IMR-90 (cell line): ENCODE data around the gene ETHE1. TPM values are rescaled to one million over a fixed set of nuclear protein-coding genes. Genes with fewer than 3 reads are reported as not detected.

Experiments used
- ATAC-seq: fragments of 200-7000 bp; cut with Tn5 transposase; 2 replicates; pipeline ENCODE4 v1.9.1; 2020; ENCODE audit warnings: low read depth, mild to moderate bottlenecking, moderate library complexity
- BruUV-seq: library from RNA; stranded (reverse); fragments of 400-500 nt; replicated peaks from 2 replicates; lab custom pipeline; 2021; lab: Mats Ljungman, UMichigan
- CTCF ChIA-PET: fragments of 300-600 bp; formaldehyde crosslinking; extraction: SDS; loops from one replicate; lab custom pipeline; 2021; ENCODE audit warnings: antibody characterized with exemption; lab: Yijun Ruan, JAX
- POLR2A ChIA-PET: fragments of 300-600 bp; sonication (Branson Sonifier 250); formaldehyde crosslinking; loops from one replicate; lab custom pipeline; 2022; ENCODE audit warnings: antibody characterized with exemption; ENCODE audit not compliant: unreplicated experiment; lab: Charles Lee
- DNase-seq: peaks from one replicate; pipeline ENCODE4 v3.0.0; 2013
- H2AFZ ChIP-seq: replicated peaks from 2 replicates; pipeline ENCODE3; 2013; ENCODE audit warnings: low read length, mild to moderate bottlenecking; ENCODE audit not compliant: poor library complexity
- H2AK5ac ChIP-seq: 2 replicates; pipeline ENCODE4 v1.6.1; 2013; ENCODE audit warnings: low read depth, low read length, inconsistent platforms
- H2AK9ac ChIP-seq: replicated peaks from 2 replicates; pipeline ENCODE3; 2013; ENCODE audit warnings: mild to moderate bottlenecking, low read depth, low read length, moderate library complexity; ENCODE audit not compliant: poor library complexity
- H2BK120ac ChIP-seq: 2 replicates; pipeline ENCODE4 v1.6.1; 2013; ENCODE audit warnings: low read depth, low read length, inconsistent platforms
- H2BK15ac ChIP-seq: 3 replicates; pipeline ENCODE4 v1.6.1; 2013; ENCODE audit warnings: low read depth, low read length, inconsistent platforms
- H2BK20ac ChIP-seq: 2 replicates; pipeline ENCODE4 v1.6.1; 2013; ENCODE audit warnings: low read depth, mild to moderate bottlenecking, inconsistent platforms, low read length, moderate library complexity
- H2BK5ac ChIP-seq: 2 replicates; pipeline ENCODE4 v1.6.1; 2013; ENCODE audit warnings: mild to moderate bottlenecking, low read depth, low read length, inconsistent platforms; ENCODE audit not compliant: poor library complexity, severe bottlenecking
- H3K14ac ChIP-seq: replicated peaks from 2 replicates; pipeline ENCODE4 v1.6.1; 2013; ENCODE audit warnings: low read depth, low read length, inconsistent platforms
- H3K18ac ChIP-seq: 2 replicates; pipeline ENCODE4 v1.6.1; 2013; ENCODE audit warnings: low read depth, low read length, control low read depth
- H3K23ac ChIP-seq: 2 replicates; pipeline ENCODE4 v1.6.1; 2013; ENCODE audit warnings: low read depth, low read length, inconsistent platforms
- H3K27ac ChIP-seq: 2 replicates; pipeline ENCODE4 v1.5.1; 2013; ENCODE audit warnings: mild to moderate bottlenecking, control low read depth, low read length; ENCODE audit not compliant: insufficient read depth
- H3K27me3 ChIP-seq: 2 replicates; pipeline ENCODE4 v1.6.1; 2013; ENCODE audit warnings: low read length; ENCODE audit not compliant: control insufficient read depth, insufficient read depth
- H3K36me3 ChIP-seq: 2 replicates; pipeline ENCODE4 v1.6.1; 2013; ENCODE audit warnings: low read length, mixed read lengths; ENCODE audit not compliant: control insufficient read depth, insufficient read depth
- H3K4ac ChIP-seq: 2 replicates; pipeline ENCODE4 v1.6.1; 2013; ENCODE audit warnings: low read depth, low read length, inconsistent platforms
- H3K4me1 ChIP-seq: 2 replicates; pipeline ENCODE4 v1.6.1; 2013; ENCODE audit warnings: low read length, mixed read lengths; ENCODE audit not compliant: control insufficient read depth, insufficient read depth
- H3K4me2 ChIP-seq: 2 replicates; pipeline ENCODE4 v1.6.1; 2013; ENCODE audit warnings: low read depth, mild to moderate bottlenecking, control low read depth, low read length, moderate library complexity
- H3K4me3 ChIP-seq: 2 replicates; pipeline ENCODE4 v1.5.1; 2013; ENCODE audit warnings: low read depth, mild to moderate bottlenecking, control low read depth, low read length, moderate library complexity; ENCODE audit not compliant: insufficient read depth
- H3K56ac ChIP-seq: 2 replicates; pipeline ENCODE4 v1.6.1; 2013; ENCODE audit warnings: low read length, inconsistent platforms; ENCODE audit not compliant: insufficient read depth; ENCODE audit errors: extremely low read depth
- H3K79me1 ChIP-seq, 2 experiments: 2 replicates each; pipeline ENCODE4 v1.6.1; 2013; ENCODE audit warnings: low read length in 2 of 2, inconsistent platforms in 1 of 2, low read depth in 1 of 2
- H3K9ac ChIP-seq: 2 replicates; pipeline ENCODE4 v1.6.1; 2013; ENCODE audit warnings: low read depth, low read length, control low read depth
- H3K9me1 ChIP-seq: 2 replicates; pipeline ENCODE4 v1.6.1; 2013; ENCODE audit warnings: low read length, inconsistent platforms; ENCODE audit not compliant: insufficient read depth
- H3K9me3 ChIP-seq: 2 replicates; pipeline ENCODE4 v1.6.1; 2013; ENCODE audit warnings: low read length; ENCODE audit not compliant: control insufficient read depth, insufficient read depth
- H4K20me1 ChIP-seq: 2 replicates; pipeline ENCODE4 v1.6.1; 2013; ENCODE audit warnings: low read length, inconsistent platforms; ENCODE audit not compliant: insufficient read depth
- H4K5ac ChIP-seq: 2 replicates; pipeline ENCODE4 v1.6.1; 2013; ENCODE audit warnings: mild to moderate bottlenecking, low read depth, low read length, control low read depth
- H4K8ac ChIP-seq, 2 experiments: 2 replicates each; pipeline ENCODE4 v1.6.1; 2013; ENCODE audit warnings: low read depth in 2 of 2, low read length in 2 of 2, control low read depth in 1 of 2, inconsistent platforms in 1 of 2
- H4K91ac ChIP-seq: 2 replicates; pipeline ENCODE4 v1.6.1; 2013; ENCODE audit warnings: low read depth, low read length, inconsistent platforms; ENCODE audit not compliant: insufficient read depth
- BHLHE40 ChIP-seq: fragments of 150-350 bp; IDR thresholded peaks from 2 replicates; pipeline ENCODE4 v1.6.1; 2016; ENCODE audit warnings: mild to moderate bottlenecking, low read depth, low read length
- CEBPB ChIP-seq: IDR thresholded peaks from 2 replicates; pipeline ENCODE4 v1.6.1; 2012; ENCODE audit warnings: low read depth, low read length, improper control_type of control experiment
- CHD1 ChIP-seq: IDR thresholded peaks from 2 replicates; pipeline ENCODE4 v1.6.1; 2012; ENCODE audit warnings: low read depth, low read length, improper control_type of control experiment
- FOS ChIP-seq: fragments of 150-350 bp; IDR thresholded peaks from 2 replicates; pipeline ENCODE4 v1.6.1; 2016; ENCODE audit warnings: low read depth, low read length
- MAFK ChIP-seq: IDR thresholded peaks from 2 replicates; pipeline ENCODE4 v1.6.1; 2012; ENCODE audit warnings: low read depth, low read length, improper control_type of control experiment
- MAZ ChIP-seq: IDR thresholded peaks from 2 replicates; pipeline ENCODE4 v1.6.1; 2012; ENCODE audit warnings: low read depth, mild to moderate bottlenecking, low read length, improper control_type of control experiment, moderate library complexity, borderline replicate concordance
- MXI1 ChIP-seq: IDR thresholded peaks from 2 replicates; pipeline ENCODE4 v1.6.1; 2012; ENCODE audit warnings: low read depth, mild to moderate bottlenecking, low read length, moderate library complexity, borderline replicate concordance
- NFE2L2 ChIP-seq: fragments of 150-350 bp; IDR thresholded peaks from 2 replicates; pipeline ENCODE4 v1.6.1; 2016; ENCODE audit warnings: low read depth, mild to moderate bottlenecking, low read length
- POLR2A ChIP-seq: IDR thresholded peaks from 2 replicates; pipeline ENCODE4 v1.6.1; 2012; ENCODE audit warnings: mild to moderate bottlenecking, low read depth, low read length
- RAD21 ChIP-seq: IDR thresholded peaks from 2 replicates; pipeline ENCODE4 v1.6.1; 2012; ENCODE audit warnings: low read length, improper control_type of control experiment
- RCOR1 ChIP-seq: IDR thresholded peaks from 2 replicates; pipeline ENCODE4 v1.6.1; 2012; ENCODE audit warnings: mild to moderate bottlenecking, low read length, improper control_type of control experiment; ENCODE audit not compliant: insufficient replicate concordance
- RFX5 ChIP-seq: IDR thresholded peaks from 2 replicates; pipeline ENCODE4 v1.8.0; 2012; ENCODE audit warnings: low read depth, mild to moderate bottlenecking, low read length, moderate library complexity
- SMC3 ChIP-seq: fragments of 150-350 bp; IDR thresholded peaks from 2 replicates; pipeline ENCODE4 v1.6.1; 2016; ENCODE audit warnings: low read depth, mild to moderate bottlenecking, antibody characterized with exemption, low read length, moderate library complexity
- WGBS, 2 experiments: methylation state at CpG; one replicate each; pipeline versions ENCODE4 v1.1.5 to v1.1.7; 2013; ENCODE audit warnings: missing lambda C conversion rate in 2 of 2; ENCODE audit not compliant: insufficient read length in 1 of 2; ENCODE audit errors: extremely low coverage in 2 of 2; 5-methylcytosine and 5-hydroxymethylcytosine counted together
- dilution Hi-C: fragments of 300-500 bp; cut with HindIII; formaldehyde crosslinking; loops from one replicate; pipeline ENCODE4 v1.14.3; 2018; ENCODE audit warnings: low sequenced_read_pairs; ENCODE audit not compliant: unreplicated experiment
- in situ Hi-C: fragments of 300-500 bp; cut with MboI; formaldehyde crosslinking; loops from 3 replicates; pipeline ENCODE4 v1.14.3; 2019; ENCODE audit warnings: low sequenced_read_pairs, inconsistent platforms, mixed read lengths
- intact Hi-C: fragments of 100-400 bp; cut with micrococcal nuclease; formaldehyde crosslinking; loops from 2 replicates; pipeline ENCODE4 v1.10.0; 2022
- polyA plus RNA-seq, 3 experiments: library from polyadenylated mRNA; depleted of rRNA; stranded (reverse); fragments of >200 nt; gene quantifications; 2 replicates each; pipeline ENCODE4 v1.2.3, GENCODE V29; 2012; ENCODE audit warnings: low replicate concordance in 1 of 3
- total RNA-seq: library from RNA; depleted of rRNA; stranded (reverse); fragments of >200 nt; gene quantifications from 2 replicates; pipeline ENCODE4 v1.2.3, GENCODE V29; 2012
- TF ChIP-seq, protein P1 (sequence below): fragments of 150-350 bp; IDR thresholded peaks from 2 replicates; pipeline ENCODE4 v1.6.1; 2016; ENCODE audit warnings: low read depth, mild to moderate bottlenecking, low read length, moderate library complexity, borderline replicate concordance
- TF ChIP-seq, protein P2 (sequence below): conservative IDR thresholded peaks from 2 replicates; pipeline ENCODE4 v1.5.1; 2012; ENCODE audit warnings: mild to moderate bottlenecking, low read depth, low read length, improper control_type of control experiment
- TF ChIP-seq, protein P3 (sequence below): fragments of 150-350 bp; IDR thresholded peaks from 2 replicates; pipeline ENCODE4 v1.6.1; 2017; ENCODE audit warnings: mild to moderate bottlenecking, antibody characterized with exemption, low read length, low read depth

Gene ETHE1
- total and polyA plus RNA-seq, 2 of the 4 experiments (the other 2 are of a cell fraction), result 161 to 233 TPM

DNA sequence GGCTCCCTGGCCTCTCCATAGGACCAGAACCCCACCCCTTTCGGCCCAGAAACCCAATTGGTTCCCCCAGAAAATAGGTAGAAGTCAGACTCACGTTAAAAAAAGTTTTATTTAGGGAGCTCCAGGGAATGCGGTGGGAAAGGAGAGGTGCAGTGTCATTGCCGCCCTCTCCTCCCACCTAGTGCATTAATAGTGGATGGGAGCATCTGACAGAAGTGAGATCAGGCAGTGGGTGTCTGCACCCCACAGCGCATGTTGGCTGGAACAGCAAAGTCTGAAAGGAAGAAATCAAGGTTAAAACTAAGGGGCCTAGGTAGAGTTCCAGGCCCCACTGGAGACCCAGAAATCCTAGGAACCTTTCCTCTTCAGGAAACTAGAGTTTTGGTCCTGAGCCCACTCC, 20.4 kb downstream of the ETHE1 start:
- BruUV-seq, result no TSS peak
- no peaks in the 10 kb centered on the region for H4K20me1 ChIP-seq
- no peak for TF ChIP-seq MAZ
- TF ChIP-seq MAFK, result no peak
- no peak for TF ChIP-seq CHD1
- no peak for TF ChIP-seq FOS
- TF ChIP-seq, protein P1, sequence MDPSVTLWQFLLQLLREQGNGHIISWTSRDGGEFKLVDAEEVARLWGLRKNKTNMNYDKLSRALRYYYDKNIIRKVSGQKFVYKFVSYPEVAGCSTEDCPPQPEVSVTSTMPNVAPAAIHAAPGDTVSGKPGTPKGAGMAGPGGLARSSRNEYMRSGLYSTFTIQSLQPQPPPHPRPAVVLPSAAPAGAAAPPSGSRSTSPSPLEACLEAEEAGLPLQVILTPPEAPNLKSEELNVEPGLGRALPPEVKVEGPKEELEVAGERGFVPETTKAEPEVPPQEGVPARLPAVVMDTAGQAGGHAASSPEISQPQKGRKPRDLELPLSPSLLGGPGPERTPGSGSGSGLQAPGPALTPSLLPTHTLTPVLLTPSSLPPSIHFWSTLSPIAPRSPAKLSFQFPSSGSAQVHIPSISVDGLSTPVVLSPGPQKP, result no peak
- TF ChIP-seq, protein P2, sequence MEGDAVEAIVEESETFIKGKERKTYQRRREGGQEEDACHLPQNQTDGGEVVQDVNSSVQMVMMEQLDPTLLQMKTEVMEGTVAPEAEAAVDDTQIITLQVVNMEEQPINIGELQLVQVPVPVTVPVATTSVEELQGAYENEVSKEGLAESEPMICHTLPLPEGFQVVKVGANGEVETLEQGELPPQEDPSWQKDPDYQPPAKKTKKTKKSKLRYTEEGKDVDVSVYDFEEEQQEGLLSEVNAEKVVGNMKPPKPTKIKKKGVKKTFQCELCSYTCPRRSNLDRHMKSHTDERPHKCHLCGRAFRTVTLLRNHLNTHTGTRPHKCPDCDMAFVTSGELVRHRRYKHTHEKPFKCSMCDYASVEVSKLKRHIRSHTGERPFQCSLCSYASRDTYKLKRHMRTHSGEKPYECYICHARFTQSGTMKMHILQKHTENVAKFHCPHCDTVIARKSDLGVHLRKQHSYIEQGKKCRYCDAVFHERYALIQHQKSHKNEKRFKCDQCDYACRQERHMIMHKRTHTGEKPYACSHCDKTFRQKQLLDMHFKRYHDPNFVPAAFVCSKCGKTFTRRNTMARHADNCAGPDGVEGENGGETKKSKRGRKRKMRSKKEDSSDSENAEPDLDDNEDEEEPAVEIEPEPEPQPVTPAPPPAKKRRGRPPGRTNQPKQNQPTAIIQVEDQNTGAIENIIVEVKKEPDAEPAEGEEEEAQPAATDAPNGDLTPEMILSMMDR, result no peak
- no peak for TF ChIP-seq POLR2A
- TF ChIP-seq CEBPB, result no peak
- no peak for TF ChIP-seq BHLHE40
- TF ChIP-seq, protein P3, sequence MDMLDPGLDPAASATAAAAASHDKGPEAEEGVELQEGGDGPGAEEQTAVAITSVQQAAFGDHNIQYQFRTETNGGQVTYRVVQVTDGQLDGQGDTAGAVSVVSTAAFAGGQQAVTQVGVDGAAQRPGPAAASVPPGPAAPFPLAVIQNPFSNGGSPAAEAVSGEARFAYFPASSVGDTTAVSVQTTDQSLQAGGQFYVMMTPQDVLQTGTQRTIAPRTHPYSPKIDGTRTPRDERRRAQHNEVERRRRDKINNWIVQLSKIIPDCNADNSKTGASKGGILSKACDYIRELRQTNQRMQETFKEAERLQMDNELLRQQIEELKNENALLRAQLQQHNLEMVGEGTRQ, result no peak
- TF ChIP-seq NFE2L2, result no peak
- TF ChIP-seq RFX5, result no peak
- TF ChIP-seq RCOR1, result no peak
- TF ChIP-seq RAD21, result no peak
- TF ChIP-seq MXI1, result no peak
- TF ChIP-seq SMC3, result no peak
- intact Hi-C loops (no loop called here), in situ Hi-C loops (no loop called here), dilution Hi-C loops (no loop called here)
- no peak for ATAC-seq
- H3K4ac ChIP-seq, result no peak overlapping the region
- no peak overlapping the region for H4K91ac ChIP-seq
- no peaks in the 10 kb centered on the region for H3K9me3 ChIP-seq
- POLR2A ChIA-PET, result no interaction called here
- peaks cover 20% of the 10 kb centered on the region for H3K36me3 ChIP-seq
- H4K5ac ChIP-seq, result no peak overlapping the region
- CTCF ChIA-PET, result no interaction called here
- no CpG with 5 or more reads among the region's 5 CpGs for WGBS, 2 experiments
- H3K14ac ChIP-seq, result no peak overlapping the region
- no peak overlapping the region for H2AK9ac ChIP-seq
- no peak overlapping the region for H3K9ac ChIP-seq
- no peak overlapping the region for H2BK20ac ChIP-seq
- H3K56ac ChIP-seq, result no peak overlapping the region
- no peak overlapping the region for H2BK15ac ChIP-seq
- H2BK120ac ChIP-seq, result no peak overlapping the region
- DNase-seq, result no peak
- H2BK5ac ChIP-seq, result no peak overlapping the region
- H3K79me1 ChIP-seq, result peaks cover 0 to 24% of the 10 kb centered on the region in 2 experiments; a peak in 3 of 4 replicates
- H3K4me3 ChIP-seq, result no peak overlapping the region
- H3K27me3 ChIP-seq, result no peaks in the 10 kb centered on the region
- H3K4me1 ChIP-seq, result peaks cover 4% of the 10 kb centered on the region; the same call in 1 of the 2 replicates
- no peak overlapping the region for H2AK5ac ChIP-seq
- no peak overlapping the region for H3K27ac ChIP-seq
- no peak overlapping the region for H3K18ac ChIP-seq
- H3K9me1 ChIP-seq, result 0 out of 2 replicates have a peak, but pooled peaks cover 3% of the 10 kb centered on the region
- no peak overlapping the region for H4K8ac ChIP-seq
- no peak overlapping the region for H3K4me2 ChIP-seq
- H2AFZ ChIP-seq, result no peak overlapping the region
- no peak overlapping the region for H3K23ac ChIP-seq
